HepG2 (cell line): ENCODE data around the gene C9orf43.
A peak's percentile ranks its signal among the peaks of the same experiment; 100 is the strongest.

Experiments used
- BRCA1 ChIP-seq: sonication (generic); formaldehyde crosslinking; IDR thresholded peaks from 2 replicates; pipeline ENCODE4 v1.4.0; 2020; ENCODE audit warnings: missing genetic modification reagents
- MAFF ChIP-seq: IDR thresholded peaks from 2 replicates; pipeline ENCODE4 v1.6.1; 2011; ENCODE audit warnings: low read depth, low read length, improper control_type of control experiment
- NCOA2 ChIP-seq: sonication (generic); formaldehyde crosslinking; IDR thresholded peaks from 2 replicates; pipeline ENCODE4 v1.8.0; 2022; ENCODE audit warnings: inconsistent platforms
- NFIC ChIP-seq: IDR thresholded peaks from 2 replicates; pipeline ENCODE4 v1.6.1; 2012; ENCODE audit warnings: mild to moderate bottlenecking, low read length, inconsistent platforms
- NR2C2 ChIP-seq: sonication (generic); formaldehyde crosslinking; IDR thresholded peaks from 2 replicates; pipeline ENCODE4 v1.4.0; 2020; ENCODE audit warnings: missing genetic modification reagents, mild to moderate bottlenecking, moderate library complexity, borderline replicate concordance
- RBM39 ChIP-seq: fragments of 200-400 bp; formaldehyde crosslinking; IDR thresholded peaks from one replicate; pipeline ENCODE4 v1.6.1; 2018; ENCODE audit warnings: antibody characterized with exemption, mild to moderate bottlenecking, low read depth, low read length; ENCODE audit not compliant: poor library complexity, severe bottlenecking
- SP1 ChIP-seq, 2 experiments: fragments of 450-650 bp in 1 of 2; sonication (generic) in 1 of 2; formaldehyde crosslinking in 1 of 2; IDR thresholded peaks; 2 replicates each; pipeline versions ENCODE4 v1.4.0 to v1.6.1; 2016 to 2020; ENCODE audit warnings: missing genetic modification reagents in 1 of 2
- TCF7 ChIP-seq: sonication (generic); IDR thresholded peaks from 2 replicates; pipeline ENCODE4 v1.6.1; 2016; ENCODE audit warnings: antibody characterized with exemption, low read depth
- ZNF317 ChIP-seq: sonication (generic); formaldehyde crosslinking; IDR thresholded peaks from 2 replicates; pipeline ENCODE4 v1.5.0; 2020; ENCODE audit warnings: mild to moderate bottlenecking, missing genetic modification reagents
- ZNF44 ChIP-seq: sonication (generic); formaldehyde crosslinking; IDR thresholded peaks from 2 replicates; pipeline ENCODE4 v1.5.1; 2020; ENCODE audit warnings: mild to moderate bottlenecking, missing genetic modification reagents
- ZNF761 ChIP-seq: sonication (generic); formaldehyde crosslinking; conservative IDR thresholded peaks from 2 replicates; pipeline ENCODE4 v1.4.0; 2020; ENCODE audit warnings: mild to moderate bottlenecking, missing genetic modification reagents
- TF ChIP-seq, protein P1 (sequence below): sonication (generic); formaldehyde crosslinking; IDR thresholded peaks from 2 replicates; pipeline ENCODE4 v1.4.0; 2020; ENCODE audit warnings: missing genetic modification reagents

DNA sequence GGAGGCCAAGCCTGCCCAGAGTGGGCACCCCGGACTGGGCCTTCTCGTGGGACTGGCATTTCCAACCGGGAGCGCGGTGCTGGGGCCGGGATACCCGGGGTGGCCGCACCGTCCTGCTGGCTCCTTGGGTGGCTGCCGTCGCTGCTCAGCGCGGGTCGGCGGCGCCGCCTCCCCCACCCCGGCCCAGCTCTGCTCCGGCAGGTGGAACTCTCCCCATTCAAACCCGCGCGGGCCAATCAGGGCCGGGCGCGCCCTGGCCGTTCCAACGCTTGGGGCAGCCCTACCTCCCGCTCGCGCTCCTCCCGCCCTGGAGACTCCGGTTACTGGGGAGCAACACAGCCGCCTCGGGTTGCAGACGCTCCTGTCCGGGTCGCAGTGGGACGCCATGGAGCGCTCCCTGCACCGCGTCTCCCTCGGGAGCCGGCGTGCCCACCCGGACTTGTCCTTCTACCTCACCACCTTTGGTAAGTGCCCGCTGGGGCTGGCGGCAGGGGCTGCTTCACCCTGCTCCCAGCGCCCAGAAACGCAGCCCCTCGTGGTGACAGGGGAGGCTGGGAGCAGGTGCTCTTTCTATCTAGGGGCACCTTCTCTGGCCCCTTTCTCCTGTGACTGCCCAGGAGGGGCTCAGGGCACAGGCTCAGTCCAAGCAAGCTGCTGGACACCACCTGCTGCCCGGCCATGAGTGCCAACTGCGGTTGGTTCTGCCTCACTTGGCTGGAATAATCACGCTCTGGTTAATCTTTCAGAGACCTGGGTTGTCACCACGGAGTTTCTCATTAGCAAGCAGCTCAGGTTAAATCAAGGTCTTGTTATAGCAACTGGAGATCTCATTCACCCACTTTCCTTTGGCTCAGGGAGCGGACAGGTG is 53.1 kb downstream of the C9orf43 start, which contains the start of gene RGS3:
- no peak for TF ChIP-seq NCOA2 (CRISPR knock-in tag)
- TF ChIP-seq, protein P1, sequence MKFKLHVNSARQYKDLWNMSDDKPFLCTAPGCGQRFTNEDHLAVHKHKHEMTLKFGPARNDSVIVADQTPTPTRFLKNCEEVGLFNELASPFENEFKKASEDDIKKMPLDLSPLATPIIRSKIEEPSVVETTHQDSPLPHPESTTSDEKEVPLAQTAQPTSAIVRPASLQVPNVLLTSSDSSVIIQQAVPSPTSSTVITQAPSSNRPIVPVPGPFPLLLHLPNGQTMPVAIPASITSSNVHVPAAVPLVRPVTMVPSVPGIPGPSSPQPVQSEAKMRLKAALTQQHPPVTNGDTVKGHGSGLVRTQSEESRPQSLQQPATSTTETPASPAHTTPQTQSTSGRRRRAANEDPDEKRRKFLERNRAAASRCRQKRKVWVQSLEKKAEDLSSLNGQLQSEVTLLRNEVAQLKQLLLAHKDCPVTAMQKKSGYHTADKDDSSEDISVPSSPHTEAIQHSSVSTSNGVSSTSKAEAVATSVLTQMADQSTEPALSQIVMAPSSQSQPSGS (CRISPR knock-in tag), result no peak; the same call in 1 of the 2 replicates
- TF ChIP-seq NFIC, result no peak
- TF ChIP-seq RBM39, result no peak
- TF ChIP-seq ZNF761 (CRISPR knock-in tag), result peak; percentile 97
- no peak for TF ChIP-seq MAFF
- 0 out of 2 replicates have a peak, but pooled peaks have one; percentile 16 for TF ChIP-seq NR2C2 (CRISPR knock-in tag)
- no peak; the same call in 1 of the 2 replicates for TF ChIP-seq ZNF317 (CRISPR knock-in tag)
- TF ChIP-seq ZNF44 (CRISPR knock-in tag), result no peak
- no peak for TF ChIP-seq SP1 (IDR thresholded peaks at IDR 0.05)
- no peak; the same call in 1 of the 2 replicates for TF ChIP-seq SP1 (CRISPR knock-in tag; IDR thresholded peaks at IDR 0.05)
- peak; percentile 75; the same call in 1 of the 2 replicates for TF ChIP-seq BRCA1
- no peak for TF ChIP-seq TCF7
